GM12801 (cell line): ENCODE measurements around the gene GAS2L2.

ENCODE experiments used
- CTCF ChIP-seq: IDR thresholded peaks from one replicate; pipeline ENCODE4 v1.5.1; 2011; ENCODE audit warnings: control low read depth; ENCODE audit not compliant: insufficient read length; ENCODE audit errors: extremely low read depth

Gene GAS2L2

DNA sequence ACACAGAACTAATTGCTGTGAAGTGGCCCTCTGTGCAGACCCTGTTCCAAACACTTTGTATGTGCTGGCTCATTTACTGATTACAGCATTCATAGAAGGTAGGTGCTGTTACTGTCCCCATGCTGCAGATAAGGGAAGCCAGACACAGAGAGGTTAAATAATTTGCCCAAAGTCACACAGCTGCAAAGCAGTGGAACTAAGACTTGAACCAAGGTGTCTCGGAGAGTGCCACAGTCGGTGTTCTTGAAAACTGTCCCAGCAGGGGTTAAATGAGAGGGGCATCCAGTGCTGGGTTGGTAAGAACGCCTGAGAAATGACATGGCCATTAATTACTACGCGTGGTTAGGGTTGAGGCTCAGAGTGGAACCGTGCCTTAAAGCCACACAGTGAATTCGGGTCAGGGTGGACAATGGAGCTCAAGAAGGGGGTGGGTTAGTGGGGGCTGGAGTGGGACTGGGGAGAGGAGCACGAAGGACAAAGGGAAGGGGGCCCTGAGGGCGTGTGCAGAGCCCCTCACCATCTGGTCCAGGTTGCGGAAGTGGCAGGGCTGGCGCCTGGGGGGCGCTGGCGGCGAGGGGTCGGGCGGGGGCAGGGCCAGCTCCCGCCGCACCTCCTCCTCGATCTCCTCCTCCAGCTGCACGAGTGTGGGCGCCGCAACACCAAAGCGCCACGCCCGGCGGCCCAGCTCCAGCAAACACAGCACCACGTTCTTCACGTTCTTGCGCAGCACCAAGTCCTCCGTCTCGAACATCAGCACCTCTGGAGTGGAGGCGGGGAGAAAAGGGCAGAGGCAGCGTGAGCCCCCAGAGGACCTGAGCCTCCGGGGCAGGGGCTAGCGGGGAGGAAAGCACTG is 3.3 kb downstream of the GAS2L2 start:
- no peak for TF ChIP-seq CTCF

DNA sequence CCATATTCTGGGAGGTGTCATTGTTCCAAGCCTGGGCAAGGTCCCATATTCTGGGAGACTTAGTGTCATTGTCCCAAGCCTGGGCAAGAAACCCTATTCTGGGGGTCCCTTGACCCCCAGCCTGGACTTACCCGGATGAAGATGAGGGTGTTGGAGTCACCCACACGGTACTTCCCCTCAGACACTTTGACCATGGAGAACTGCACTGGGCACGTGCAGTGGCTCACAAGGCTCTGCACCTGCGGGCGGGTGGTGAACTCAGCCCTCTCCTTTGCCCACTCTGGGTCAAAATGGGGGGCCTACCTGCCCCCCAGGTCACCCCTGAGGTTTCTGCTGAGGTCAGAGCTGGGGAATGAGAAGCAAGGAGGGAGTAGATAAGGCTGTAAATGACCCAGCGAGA is 4.1 kb downstream of the GAS2L2 start:
- TF ChIP-seq CTCF = no peak

DNA sequence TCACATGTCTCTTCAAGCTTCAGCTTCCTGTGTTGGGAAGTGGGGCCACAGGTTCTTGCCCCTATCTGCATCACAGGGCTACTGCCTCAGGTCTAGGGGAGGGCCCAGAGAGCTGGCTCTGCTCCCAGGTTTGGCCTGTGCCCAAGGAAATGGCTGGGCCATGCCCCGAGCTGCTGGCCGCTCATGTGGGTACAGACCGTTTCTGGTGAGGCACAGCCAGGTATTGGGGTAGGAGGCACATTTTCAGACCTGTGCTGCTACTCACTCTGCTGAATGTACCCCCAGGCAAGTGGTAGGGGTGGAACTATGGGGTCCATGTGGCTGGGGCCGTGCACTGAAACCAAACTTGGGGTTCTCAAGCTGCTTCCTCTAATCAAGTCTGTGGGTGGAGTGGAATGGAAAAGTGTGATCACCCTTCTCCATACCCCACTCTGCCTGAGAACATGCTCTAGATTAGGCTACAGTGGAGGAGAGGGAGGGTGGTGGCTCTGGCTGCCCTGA is 4.6 kb downstream of the GAS2L2 start:
- no peak for TF ChIP-seq CTCF

DNA sequence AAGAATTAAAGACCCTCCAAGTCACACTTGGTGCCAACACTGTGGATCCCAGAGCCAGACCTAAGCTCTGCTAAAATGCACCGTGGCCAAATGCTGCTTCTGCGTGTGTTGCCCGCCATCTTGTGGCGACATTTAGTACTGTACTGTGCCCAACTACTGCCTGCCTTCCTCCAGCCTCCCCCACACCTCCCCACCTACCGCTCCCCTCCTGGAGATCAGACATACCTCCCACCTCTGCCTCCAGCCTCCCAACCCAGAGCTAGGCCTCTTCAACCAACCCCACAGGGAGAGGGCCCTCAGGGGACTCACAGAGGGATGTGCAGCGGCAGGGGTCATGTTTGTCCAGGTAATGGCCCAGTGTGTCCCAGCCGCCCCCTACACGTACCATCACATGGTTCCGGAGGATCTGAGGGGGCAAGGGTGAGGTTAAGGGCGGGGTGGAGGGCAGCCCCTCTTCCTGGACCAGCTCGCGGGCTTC is 5.5 kb downstream of the GAS2L2 start:
- peak; percentile 10 for TF ChIP-seq CTCF

DNA sequence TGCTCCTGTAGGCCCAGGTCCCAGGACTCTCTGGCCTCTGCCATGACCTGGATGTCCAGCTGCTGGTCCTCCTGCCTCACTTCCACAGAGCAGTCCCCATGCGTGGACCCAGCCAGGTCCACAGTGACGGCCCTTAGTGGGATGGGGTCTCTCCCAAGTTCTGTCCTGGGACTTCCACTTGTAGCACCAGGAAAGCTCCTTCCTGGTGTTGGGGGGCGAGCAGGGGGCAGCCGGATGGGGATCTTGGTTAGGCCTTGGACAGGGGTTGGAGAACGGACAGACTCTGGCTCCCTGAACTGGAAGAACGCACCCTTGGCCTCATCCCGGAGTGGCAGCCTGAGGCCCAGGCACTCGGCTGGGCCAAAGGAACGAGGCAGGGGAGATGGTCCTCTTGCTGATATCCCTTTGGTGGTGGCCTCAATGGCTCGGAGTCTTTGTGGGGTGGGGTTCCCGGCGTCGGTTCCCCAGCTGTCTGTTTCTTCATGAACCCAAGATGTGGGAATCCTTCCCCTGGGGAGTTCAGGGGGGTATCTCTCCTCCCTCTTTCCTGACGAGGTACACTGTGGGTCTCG is 7.2 kb downstream of the GAS2L2 start:
- TF ChIP-seq CTCF = no peak

- no peak for TF ChIP-seq CTCF
Observed at GRCh38 chr17:35745246-35745645, 7.8 kb downstream of the GAS2L2 start.

DNA sequence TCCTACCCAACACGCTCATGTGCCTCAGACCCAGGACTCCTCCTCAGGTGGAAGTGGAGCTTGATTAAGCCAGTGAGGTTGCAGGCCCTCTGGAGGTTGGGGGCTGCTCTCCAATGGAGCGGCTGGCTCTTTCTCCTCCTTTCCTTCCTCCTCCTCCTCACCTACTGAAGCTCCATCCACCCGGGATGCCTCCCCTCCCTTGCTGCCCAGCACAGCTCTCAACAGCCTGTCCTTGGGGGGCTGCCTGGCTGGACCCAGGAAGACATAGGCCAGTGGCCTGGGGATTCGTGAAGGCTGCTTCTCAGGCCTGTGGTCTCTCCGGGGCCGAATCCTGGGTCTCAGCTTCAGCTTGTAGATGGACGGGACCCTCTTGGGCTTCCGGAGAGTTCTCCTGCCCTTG is 8.2 kb downstream of the GAS2L2 start:
- TF ChIP-seq CTCF = no peak
